HG03565 (cell line): Measurements from ENCODE around the gene CARMIL1.

ENCODE experiments used
- ATAC-seq: cut with Tn5 transposase; IDR thresholded peaks from one replicate; pipeline ENCODE4 v1.9.1; 2021; ENCODE audit warnings: mild to moderate bottlenecking, moderate library complexity; ENCODE audit not compliant: unreplicated experiment

CARMIL1 gene

DNA sequence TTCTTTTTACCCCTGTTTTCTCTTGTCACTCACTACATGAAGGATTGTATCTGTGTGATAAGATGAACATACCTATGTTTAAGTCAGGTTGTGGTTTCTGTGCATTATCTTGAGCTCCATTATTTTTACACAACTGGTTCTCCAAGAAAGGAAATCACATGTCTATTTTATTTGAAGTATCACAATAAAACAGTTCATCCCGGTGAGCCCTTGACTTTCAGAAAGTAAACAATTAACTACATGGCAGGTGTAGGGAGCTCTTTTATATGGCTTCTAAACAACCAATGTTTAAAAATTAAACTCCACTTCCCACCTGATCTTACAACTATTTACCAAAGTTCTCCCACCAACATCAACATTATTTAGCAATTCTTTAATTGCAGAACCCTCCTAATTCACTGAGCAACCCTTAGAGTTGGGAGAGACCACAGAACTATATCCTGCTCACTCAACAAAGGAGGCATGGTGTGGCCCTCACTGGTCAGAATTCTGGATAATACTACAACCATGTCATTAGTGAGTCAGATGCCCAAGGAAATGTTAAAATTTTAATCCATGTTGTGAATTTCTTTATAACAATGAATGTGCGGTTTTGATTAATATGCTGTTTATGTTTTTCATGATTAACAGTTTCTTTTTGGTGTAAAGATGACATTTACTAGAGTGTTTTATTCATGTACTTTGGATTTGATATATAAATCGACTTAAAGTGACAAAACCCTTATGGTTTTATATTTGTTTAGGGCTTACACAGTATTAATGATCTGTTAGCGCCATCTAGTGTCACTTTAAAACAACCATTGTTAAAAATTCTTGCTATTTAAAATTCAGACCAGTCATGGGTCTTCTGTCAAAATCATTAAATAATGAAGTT, 322.9 kb downstream of the CARMIL1 start:
- ATAC-seq: no peak

DNA sequence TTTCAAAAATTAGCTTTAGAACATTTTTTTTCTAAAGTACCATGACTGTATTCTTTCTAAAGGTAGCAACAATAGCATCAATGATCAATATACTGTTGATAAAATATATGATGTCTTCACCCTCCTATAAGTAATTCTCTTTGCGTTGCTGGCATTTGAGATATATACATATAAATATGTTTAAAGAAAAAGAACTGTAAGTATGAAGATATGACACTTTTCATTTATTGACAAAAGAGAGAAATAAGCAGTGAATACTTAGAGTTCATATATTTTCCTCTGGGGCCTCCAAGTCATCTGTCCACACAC, 323.5 kb downstream of the CARMIL1 start:
- ATAC-seq: no peak

DNA sequence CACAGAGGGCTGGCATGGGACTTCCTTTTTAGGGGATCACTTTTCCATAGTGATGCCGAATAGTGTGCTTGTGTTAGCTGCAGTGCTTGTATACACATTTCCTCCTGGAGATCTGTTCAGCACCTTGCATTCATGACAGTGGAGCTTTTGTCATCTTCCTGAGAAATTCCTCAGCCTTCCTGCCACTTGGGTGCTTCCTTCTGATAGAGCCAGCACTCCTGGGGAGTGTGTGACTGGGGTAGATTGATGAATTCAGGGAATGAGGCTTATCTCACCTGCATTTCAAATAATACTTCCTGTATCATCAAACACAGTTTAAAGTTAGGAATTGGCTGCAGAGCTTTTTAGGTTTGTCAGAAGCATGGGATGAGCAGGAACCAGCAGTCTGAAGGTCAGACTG, 324.1 kb downstream of the CARMIL1 start:
- no peak for ATAC-seq

DNA sequence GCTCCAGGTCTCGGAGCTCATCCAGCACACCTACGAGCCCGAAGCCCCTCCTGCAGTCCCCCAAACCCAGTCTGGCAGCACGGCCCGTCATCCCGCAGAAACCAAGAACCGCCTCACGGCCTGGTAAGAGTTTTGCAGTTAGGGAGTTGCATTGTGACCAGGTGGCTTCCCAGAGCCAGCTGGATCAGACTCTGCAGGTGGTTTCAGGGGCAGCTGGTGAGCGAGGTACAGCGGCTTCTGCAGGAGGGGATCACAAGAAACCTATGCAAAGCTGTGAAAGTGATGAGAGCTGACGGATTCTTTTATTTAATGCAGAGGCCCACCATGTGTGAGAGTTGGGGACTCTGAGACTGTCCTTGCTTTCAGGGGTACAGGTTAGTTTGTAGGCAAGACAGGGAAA, 327.0 kb downstream of the CARMIL1 start:
- no peak for ATAC-seq

DNA sequence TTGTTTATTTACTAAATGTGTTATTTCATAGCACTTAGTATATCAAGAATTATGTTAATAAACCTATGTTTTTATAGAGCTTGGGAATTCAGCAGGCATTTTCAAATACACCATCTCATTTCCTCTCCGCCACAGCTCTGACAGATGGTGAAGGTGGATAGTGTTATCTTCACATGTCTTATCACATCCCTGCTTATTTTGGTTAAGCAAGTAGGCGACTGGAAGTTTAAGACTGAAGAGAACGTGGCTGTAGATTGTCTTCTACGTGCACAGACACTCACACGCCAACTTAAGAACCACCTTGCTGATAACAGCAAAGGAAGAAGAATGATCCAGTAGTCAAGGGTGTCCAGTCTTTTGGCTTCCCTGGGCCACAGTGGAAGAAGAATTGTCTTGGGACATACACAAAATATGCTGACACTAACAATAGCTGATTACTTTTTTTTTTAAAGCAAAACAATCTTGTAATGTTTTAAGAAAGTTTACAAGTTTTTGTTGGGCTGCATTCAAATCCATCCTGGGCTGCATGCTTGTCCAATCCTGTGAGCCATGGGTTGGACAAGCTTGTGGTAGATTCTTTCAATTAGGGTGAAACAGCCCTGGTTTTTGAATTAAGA, 329.5 kb downstream of the CARMIL1 start:
- no peak for ATAC-seq

DNA sequence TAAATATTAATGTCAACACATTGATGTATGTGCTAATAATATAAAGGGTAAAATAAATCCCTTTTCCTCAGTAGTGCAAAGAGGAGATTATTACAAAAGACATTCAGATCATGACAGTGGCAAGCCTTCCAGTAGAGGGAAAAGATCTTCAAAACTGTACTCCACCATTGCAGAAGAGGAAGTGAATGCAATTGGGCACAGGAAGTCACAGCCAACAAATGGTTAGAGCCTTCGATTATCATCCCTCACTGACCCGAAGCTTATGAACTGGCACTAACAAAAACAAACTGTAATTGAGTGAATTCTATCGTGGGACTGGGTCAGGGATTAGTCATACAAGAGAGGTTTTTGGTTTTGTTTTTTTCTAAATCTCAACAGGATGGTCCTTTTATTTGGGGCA, 333.5 kb downstream of the CARMIL1 start:
- ATAC-seq: no peak

DNA sequence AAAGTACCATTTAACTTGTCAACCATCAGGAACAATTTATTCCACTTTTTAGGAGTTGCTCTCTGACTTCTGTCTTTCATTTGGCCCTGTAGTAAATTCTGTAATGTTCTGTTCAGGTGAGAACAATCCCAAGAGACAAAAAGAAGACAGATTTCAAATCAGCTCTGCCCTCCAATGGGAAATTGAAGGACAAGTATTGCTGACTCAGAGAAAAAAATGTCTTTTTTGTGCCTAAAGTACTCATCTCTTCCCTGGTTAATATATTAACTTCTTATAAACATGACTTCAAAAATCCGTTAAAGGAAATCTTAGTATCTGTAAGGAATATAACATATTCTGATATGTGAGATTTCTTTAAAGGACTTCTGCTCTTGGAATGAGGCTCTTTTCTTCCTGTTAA, 334.2 kb downstream of the CARMIL1 start:
- ATAC-seq: no peak

DNA sequence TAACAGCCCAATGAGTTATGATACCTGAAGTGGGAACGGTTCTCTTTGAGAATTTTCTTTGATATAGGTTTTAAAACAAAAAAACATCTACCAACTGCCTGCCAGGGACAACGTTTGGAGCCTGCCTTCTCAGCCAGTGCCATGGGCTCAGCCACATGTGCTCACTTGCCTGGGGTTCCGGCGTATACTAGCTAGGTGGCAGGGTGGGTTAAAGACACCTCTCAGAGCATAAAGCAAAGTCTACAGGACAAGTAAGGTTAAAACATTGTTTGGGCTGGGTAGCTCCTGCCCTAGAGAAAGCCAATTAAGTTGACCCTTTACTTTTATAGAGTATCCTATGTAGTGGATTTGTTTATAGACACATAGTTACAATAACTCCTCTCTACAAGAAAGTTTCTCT, 334.9 kb downstream of the CARMIL1 start:
- no peak for ATAC-seq

DNA sequence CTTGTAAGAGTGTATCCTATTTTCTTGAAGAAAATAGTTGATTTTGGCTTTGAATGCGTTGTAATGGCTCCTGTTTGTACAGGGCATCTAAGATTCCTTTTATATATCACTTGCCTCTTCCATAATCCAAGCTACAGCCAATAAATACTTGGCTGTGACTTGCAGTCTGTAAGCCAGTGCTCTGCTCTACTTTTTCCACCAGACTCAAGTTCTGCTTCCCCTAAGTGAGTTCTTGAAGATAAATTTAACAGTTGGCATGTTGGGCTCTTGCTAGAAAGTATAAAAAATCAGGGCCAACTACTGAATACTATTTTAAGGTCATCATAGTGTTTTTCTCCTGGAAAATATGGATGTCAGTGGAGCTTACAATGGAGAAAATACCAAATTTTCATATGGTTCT, 336.3 kb downstream of the CARMIL1 start:
- no peak for ATAC-seq

DNA sequence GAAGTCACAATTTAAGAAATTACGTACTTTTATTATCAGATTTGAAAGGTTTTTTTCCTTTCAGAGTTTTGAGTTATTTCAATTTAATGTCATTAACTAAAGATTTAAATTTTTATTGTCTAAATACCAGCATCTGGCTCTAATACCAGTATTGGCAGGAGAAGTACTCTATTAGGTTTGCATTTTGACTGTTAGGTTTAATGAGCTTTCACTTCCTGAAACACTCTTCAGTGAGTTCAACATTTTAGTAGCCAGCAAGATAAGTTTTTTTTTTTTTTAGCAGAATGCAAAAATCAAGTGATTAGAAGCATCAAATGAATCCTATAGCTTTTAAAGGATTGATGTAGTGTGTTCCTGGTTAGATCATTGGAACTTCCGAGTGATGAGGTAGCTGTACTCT, 338.8 kb downstream of the CARMIL1 start:
- no peak for ATAC-seq

DNA sequence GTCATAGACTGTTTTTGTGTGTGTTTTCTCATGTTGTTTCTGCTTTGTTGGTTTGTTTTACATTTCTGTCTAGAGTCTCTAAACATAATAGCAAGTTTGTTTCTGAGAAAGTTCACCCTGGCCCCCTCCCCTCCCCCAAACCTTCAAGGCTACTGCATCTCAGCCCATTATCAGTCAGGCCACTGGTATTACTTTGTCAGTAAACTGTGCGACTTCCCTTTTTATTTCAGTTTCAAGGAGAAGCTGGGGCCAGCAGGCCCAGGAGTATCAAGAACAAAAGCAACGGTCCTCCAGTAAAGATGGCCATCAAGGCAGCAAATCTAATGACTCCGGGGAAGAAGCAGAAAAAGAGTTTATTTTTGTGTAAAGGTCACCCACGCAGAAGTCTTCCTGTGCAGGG, 340.0 kb downstream of the CARMIL1 start:
- no peak for ATAC-seq

DNA sequence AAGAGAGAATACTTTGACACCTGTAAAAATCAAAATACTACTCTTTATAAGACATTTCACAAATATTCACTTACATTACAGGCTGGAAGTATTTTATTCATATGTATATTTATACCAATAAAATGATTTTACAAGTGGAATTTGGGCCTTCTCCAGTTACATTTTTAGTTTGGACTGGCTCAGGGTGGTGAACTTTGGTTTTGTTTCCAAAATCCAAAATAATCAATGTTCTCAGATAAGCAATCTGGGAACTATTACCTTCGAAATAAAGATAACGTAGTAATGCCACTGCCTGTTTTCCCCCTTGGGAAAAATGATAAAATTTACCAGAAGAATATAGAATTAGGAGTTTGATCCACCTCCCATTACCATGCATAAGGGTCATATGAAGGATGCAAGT, 341.2 kb downstream of the CARMIL1 start:
- no peak for ATAC-seq

DNA sequence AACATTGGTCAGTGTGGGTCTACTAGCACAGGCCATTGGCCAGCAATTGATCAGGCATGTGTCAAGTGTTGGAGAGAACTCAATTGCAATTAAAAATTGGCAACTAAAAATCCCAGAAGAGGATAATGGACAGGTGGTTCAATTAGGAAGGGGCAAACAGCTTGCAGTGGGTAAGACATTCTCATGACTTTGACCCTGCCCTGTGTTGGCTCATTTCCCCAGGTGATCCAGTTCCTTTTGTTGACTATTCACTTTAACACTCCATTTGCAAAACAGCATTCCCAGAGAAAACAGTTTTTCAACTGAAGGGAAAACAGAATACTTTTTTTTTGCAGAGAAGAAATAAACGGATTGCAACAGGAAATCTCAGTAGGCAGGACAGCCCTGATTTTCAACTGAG, 343.9 kb downstream of the CARMIL1 start:
- ATAC-seq: no peak

DNA sequence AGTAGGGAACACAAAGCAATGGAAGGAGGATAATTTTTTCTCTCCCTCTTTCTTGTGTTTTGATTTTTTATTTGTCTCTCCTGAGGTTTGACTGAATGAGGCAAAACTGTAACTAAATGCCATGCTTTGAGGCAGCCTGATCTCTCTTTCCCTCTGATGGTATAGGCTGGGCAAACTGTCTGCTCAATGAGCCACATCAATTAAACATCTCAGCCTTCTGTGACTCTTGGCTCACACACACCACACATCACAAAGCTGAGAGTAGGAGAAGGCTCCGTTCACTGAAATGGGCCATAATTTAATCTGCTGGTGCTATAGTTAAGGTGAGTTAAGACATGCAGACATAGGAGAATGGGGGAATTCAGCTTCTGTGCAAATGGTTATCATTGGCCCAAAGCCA, 344.7 kb downstream of the CARMIL1 start:
- no peak for ATAC-seq

DNA sequence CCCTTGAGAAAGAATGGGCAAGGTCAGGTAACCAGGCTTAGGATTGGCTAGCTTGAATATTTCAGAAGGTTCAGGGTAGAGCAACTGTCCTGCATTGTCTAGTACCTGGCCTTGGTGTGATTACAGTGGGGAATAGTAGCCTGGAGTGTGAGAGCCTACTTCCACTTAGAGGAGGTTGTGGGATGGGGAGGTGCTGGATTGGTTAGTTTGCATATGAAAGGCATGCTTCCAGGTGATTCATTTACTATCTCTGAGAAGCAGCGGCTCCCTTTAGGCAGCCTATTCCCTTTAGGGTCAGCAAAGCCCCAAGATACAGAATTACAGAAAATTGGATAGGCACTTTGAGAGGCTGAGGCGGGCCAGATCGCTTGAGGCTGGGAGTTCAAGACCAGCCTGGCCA, 347.8 kb downstream of the CARMIL1 start:
- no peak for ATAC-seq

DNA sequence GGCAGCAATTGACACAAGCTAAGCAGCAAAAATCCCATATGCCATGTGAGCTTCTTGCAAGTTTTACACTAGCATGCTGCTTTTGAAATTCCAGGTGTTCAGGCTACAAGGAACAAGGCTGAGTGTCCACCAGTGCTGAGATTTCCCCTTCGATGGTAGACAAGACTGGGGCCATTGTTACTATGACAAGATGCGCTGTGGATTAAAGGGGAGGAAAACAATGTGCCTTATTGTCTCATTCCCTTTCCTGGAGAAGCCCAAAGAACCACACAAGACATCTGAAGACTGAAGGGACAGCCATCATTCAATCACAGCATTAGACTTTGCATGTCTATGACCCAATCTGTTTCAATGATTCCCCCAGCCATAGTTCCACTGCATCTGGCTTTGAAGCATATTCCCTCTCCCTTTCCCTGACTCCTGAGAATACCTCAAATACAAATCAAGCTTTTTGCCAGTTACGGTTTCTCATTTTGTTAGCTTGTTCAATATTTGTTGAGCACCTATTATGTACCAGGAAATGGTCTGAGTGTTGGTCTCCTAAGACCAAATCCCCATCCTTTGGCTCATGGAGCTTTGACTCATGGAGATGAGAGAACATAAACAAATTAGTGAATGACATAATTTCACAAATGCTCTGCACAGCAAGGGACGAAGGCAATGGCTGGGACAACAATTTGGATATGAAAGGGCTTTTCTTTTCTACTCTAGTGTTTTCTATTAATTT, 349.5 kb downstream of the CARMIL1 start:
- no peak for ATAC-seq

DNA sequence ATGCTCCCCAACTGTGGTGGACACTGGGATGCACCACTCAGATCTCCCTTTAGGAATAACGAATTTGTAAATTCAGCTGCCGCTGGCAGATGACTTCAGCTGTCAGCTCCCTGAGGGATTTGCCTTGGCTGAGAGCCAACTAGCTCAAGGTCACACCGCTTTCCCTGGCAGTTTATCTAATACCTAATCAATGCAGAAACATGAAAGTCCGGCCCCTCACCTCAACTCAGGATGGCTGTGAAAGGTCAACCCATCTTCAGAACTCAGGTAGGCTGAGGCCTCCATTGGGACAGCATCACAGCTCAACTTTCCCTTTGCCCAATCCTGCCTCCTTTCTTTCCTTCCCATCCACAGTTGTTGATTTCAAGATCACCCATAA, 350.0 kb downstream of the CARMIL1 start:
- no peak for ATAC-seq

DNA sequence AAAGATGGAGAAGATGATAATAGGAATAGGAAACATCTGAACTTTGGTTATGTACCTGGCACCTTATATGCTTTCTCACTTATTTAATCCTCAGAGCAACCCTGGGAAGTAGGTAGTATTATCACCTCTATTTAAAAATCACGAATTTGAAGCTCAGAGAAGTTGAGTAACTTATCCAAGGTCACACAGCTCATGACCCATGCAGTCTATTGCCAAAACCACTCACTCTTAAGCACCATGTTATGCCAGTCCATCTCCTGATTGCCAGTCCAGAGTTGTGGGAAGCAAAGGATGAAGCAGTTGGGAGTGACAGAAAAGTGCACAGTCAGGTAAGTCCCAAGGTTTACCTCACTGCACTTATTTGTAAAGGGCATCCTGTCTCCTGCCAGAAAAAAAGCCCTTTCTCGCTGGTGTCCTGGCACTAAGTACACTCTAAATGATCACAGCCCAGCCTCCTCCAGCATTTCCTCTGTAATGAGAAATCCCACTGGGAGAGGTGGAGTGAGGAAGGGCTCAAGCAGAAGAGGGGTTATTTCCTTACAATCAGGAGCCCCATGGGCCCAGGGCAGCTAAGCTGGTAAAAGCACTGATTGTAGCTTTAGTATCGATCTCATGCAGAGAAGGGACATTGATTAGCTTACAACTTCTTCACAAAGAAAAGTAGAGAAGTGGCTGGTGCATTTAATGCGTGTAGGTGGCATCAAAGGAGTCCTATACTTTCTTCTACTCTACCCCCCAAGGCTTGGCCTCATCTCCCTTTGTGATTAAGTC, 351.5 kb downstream of the CARMIL1 start:
- no peak for ATAC-seq

DNA sequence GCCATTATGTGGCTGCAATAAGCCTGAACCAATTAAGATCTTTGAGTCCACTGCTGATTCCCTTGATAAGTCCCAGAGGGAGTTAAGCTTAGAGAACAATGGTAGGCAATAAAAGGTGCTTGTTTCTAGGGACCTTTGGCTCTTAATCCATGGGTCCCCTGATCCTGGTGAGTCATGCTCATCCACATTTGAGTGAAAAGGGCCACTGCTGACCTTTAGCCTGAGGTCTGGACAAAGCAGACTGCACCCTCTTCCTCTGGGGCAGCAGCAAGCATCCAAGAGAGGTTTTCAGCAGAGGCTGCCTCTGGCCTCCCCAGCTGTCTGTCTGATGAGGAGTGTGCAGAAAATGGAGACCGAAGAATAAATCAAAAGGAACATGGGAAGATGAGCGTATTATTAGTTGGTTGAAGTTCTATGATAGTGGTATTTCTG, 356.7 kb downstream of the CARMIL1 start:
- ATAC-seq: no peak

DNA sequence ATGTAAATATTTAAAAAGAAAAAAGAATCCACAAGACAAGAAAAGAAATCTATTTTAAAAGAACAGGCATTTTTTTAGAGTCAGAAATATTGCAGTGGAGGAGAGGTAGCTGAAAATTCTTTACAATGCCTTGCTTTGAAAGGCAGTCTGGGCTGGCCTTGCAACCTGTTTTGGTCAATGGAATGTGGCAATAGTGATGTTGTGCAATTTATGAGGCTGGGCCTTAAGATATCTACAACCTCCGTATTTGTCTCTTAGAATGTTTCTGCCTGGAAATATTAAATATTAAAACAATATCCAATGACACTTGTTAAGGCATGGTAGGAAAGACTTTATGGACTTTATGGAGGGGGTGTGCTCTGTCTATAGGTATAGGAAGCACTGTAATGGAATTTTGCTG, 358.0 kb downstream of the CARMIL1 start:
- ATAC-seq: no peak

DNA sequence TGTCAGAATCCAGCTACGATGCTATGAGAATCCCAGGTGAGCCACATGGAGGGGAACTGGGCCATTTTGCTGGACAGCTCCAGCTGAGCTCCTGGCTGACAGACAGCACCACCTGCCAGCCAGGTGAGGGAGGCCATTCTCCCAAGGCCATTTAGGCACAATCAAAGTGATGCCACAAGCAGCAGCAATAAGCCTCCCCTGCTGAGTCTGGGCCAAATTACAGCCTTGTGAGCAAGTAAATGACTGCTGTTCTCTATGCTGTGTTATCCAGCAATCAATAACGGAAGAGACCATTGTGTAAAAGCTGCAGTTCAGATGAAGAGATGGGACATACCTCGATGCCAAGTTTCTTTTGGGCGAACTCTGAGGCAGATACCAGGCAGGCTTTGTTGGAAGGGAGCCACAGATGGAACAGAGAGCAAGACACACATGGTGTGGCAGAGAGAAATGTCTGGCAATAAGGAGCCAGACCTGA, 358.8 kb downstream of the CARMIL1 start:
- ATAC-seq: no peak
